Neural progenitor cell (in vitro differentiated cells): ENCODE results near the gene OPCML. TPM values are rescaled to one million over a fixed set of nuclear protein-coding genes. Genes with fewer than 3 reads are reported as not detected.

ENCODE experiments used
- DNase-seq: peaks from one replicate; pipeline ENCODE4 v3.0.0-alpha.2; 2016; ENCODE audit warnings: low spot score
- H2AFZ ChIP-seq: fragments of 200-600 bp; sonication (generic); replicated peaks from 2 replicates; pipeline ENCODE4 v1.6.1; 2016; ENCODE audit warnings: antibody characterized with exemption
- H3F3A ChIP-seq: fragments of 200-600 bp; sonication (generic); 2 replicates; pipeline ENCODE4 v1.6.1; 2016; ENCODE audit warnings: antibody characterized with exemption, low read depth
- H3K27ac ChIP-seq: fragments of 200-600 bp; sonication (generic); 2 replicates; pipeline ENCODE4 v1.5.1; 2016; ENCODE audit warnings: mild to moderate bottlenecking
- H3K27me3 ChIP-seq: fragments of 200-600 bp; sonication (generic); 2 replicates; pipeline ENCODE4 v1.6.1; 2016; ENCODE audit warnings: mild to moderate bottlenecking, moderate library complexity
- H3K36me3 ChIP-seq: fragments of 200-600 bp; sonication (generic); 2 replicates; pipeline ENCODE4 v1.5.1; 2016
- H3K4me1 ChIP-seq: fragments of 200-600 bp; sonication (generic); 2 replicates; pipeline ENCODE4 v1.6.1; 2016; ENCODE audit warnings: mixed run types
- H3K4me2 ChIP-seq: fragments of 200-600 bp; sonication (generic); 2 replicates; pipeline ENCODE4 v1.6.1; 2016
- H3K4me3 ChIP-seq: fragments of 200-600 bp; sonication (generic); 2 replicates; pipeline ENCODE4 v1.5.1; 2016
- H3K79me2 ChIP-seq: fragments of 200-600 bp; sonication (generic); 2 replicates; pipeline ENCODE4 v1.6.1; 2016; ENCODE audit warnings: low read depth
- H3K9ac ChIP-seq: fragments of 200-600 bp; sonication (generic); 2 replicates; pipeline ENCODE4 v1.6.1; 2016
- H3K9me3 ChIP-seq: fragments of 200-600 bp; sonication (generic); 2 replicates; pipeline ENCODE4 v1.5.1; 2016; ENCODE audit warnings: low read depth
- H4K20me1 ChIP-seq: fragments of 200-600 bp; sonication (generic); 2 replicates; pipeline ENCODE4 v1.6.1; 2016; ENCODE audit warnings: low read depth
- H3K27ac Mint-ChIP-seq: 3 replicates; pipeline ENCODE4 v1.8.0; 2021; ENCODE audit warnings: mixed read lengths
- H3K27me3 Mint-ChIP-seq: 2 replicates; pipeline ENCODE4 v1.8.0; 2022; ENCODE audit warnings: low read depth, mild to moderate bottlenecking, inconsistent platforms, moderate library complexity, mixed read lengths; ENCODE audit not compliant: insufficient read depth
- H3K36me3 Mint-ChIP-seq: 3 replicates; pipeline ENCODE4 v1.8.0; 2021; ENCODE audit warnings: mixed read lengths
- H3K4me1 Mint-ChIP-seq: 3 replicates; pipeline ENCODE4 v1.8.0; 2021; ENCODE audit warnings: mixed read lengths
- H3K4me3 Mint-ChIP-seq: 3 replicates; pipeline ENCODE4 v1.8.0; 2021; ENCODE audit warnings: mild to moderate bottlenecking, moderate library complexity, mixed read lengths
- H3K9me3 Mint-ChIP-seq: 3 replicates; pipeline ENCODE4 v1.8.0; 2020; ENCODE audit warnings: mixed read lengths
- CTCF ChIP-seq: fragments of 200-600 bp; sonication (generic); IDR thresholded peaks from 2 replicates; pipeline ENCODE4 v1.5.1; 2017; ENCODE audit warnings: antibody characterized with exemption, mild to moderate bottlenecking
- EZH2 ChIP-seq: fragments of 200-600 bp; sonication (generic); IDR thresholded peaks from 2 replicates; pipeline ENCODE4 v1.6.1; 2017; ENCODE audit warnings: antibody characterized with exemption, mild to moderate bottlenecking, moderate library complexity
- EZH2phosphoT487 ChIP-seq: fragments of 200-600 bp; sonication (generic); IDR thresholded peaks from 2 replicates; pipeline ENCODE4 v1.6.1; 2017; ENCODE audit warnings: antibody characterized with exemption
- total RNA-seq: library from RNA; depleted of rRNA; stranded (reverse); fragments of >200 nt; gene quantifications from 2 replicates; pipeline ENCODE4 v1.2.3, GENCODE V29; 2015; ENCODE audit warnings: low replicate concordance

The OPCML gene
- total RNA-seq, 1 donor from 2014 or later = 0.02 TPM

- Histone ChIP-seq H3K36me3 (no peaks in the 10 kb centered on the region), H2AFZ (no peak overlapping the region), H3K4me2 (no peak overlapping the region), H3F3A (no peaks in the 10 kb centered on the region), H3K9ac (no peak overlapping the region), H3K79me2 (no peaks in the 10 kb centered on the region), H3K4me3 (no peak overlapping the region), H4K20me1 (no peaks in the 10 kb centered on the region), H3K9me3 (no peaks in the 10 kb centered on the region), H3K4me1 (peaks cover 14% of the 10 kb centered on the region), H3K27ac (no peak overlapping the region), H3K27me3 (no peaks in the 10 kb centered on the region)
- no peak for TF ChIP-seq CTCF
- no peak for TF ChIP-seq EZH2
- no peak for TF ChIP-seq EZH2phosphoT487
- peaks cover 5% of the 10 kb centered on the region for H3K36me3 Mint-ChIP-seq
- peaks cover 11% of the 10 kb centered on the region for H3K9me3 Mint-ChIP-seq
- peaks cover 64% of the 10 kb centered on the region for H3K4me1 Mint-ChIP-seq
- no peak overlapping the region for H3K4me3 Mint-ChIP-seq
- DNase-seq = no peak
- H3K27me3 Mint-ChIP-seq = no peaks in the 10 kb centered on the region
- no peak overlapping the region for H3K27ac Mint-ChIP-seq
These were observed 969.3 kb downstream of the OPCML start for GRCh38 chr11:132563050-132563449.

- no peaks in the 10 kb centered on the region for H3K27me3 Mint-ChIP-seq
- H3K79me2 ChIP-seq = no peaks in the 10 kb centered on the region
- no peaks in the 10 kb centered on the region for H3F3A ChIP-seq
- no peak overlapping the region for H3K27ac Mint-ChIP-seq
- no peaks in the 10 kb centered on the region for H3K9me3 ChIP-seq
- no peak overlapping the region for H2AFZ ChIP-seq
- H3K36me3 ChIP-seq = no peaks in the 10 kb centered on the region
- no peaks in the 10 kb centered on the region for H3K27me3 ChIP-seq
- peaks cover 14% of the 10 kb centered on the region for H3K4me1 ChIP-seq
- H3K4me2 ChIP-seq = no peak overlapping the region
- H3K4me3 Mint-ChIP-seq = no peak overlapping the region
- peaks cover 6% of the 10 kb centered on the region for H3K9me3 Mint-ChIP-seq
- H3K9ac ChIP-seq = no peak overlapping the region
- no peak overlapping the region for H3K27ac ChIP-seq
- DNase-seq = no peak
- TF ChIP-seq CTCF (no peak), EZH2 (no peak), EZH2phosphoT487 (no peak)
- no peak overlapping the region for H3K4me3 ChIP-seq
- peaks cover 5% of the 10 kb centered on the region for H3K36me3 Mint-ChIP-seq
- H3K4me1 Mint-ChIP-seq = peaks cover 60% of the 10 kb centered on the region
- H4K20me1 ChIP-seq = no peaks in the 10 kb centered on the region
These were observed 970.4 kb downstream of the OPCML start for GRCh38 chr11:132561937-132562336.

- Mint-ChIP-seq H3K36me3 (peaks cover 2% of the 10 kb centered on the region), H3K9me3 (peaks cover 10% of the 10 kb centered on the region), H3K27ac (peak overlapping the region; percentile 25), H3K27me3 (no peaks in the 10 kb centered on the region), H3K4me3 (no peak overlapping the region), H3K4me1 (peaks cover 52% of the 10 kb centered on the region)
- Histone ChIP-seq H3K4me1 (peaks cover 14% of the 10 kb centered on the region), H3F3A (no peaks in the 10 kb centered on the region), H3K27ac (no peak overlapping the region), H3K9me3 (no peaks in the 10 kb centered on the region), H3K9ac (no peak overlapping the region), H2AFZ (no peak overlapping the region), H3K27me3 (no peaks in the 10 kb centered on the region), H4K20me1 (no peaks in the 10 kb centered on the region), H3K4me2 (peak overlapping the region; percentile 64), H3K79me2 (no peaks in the 10 kb centered on the region), H3K4me3 (peak overlapping the region; percentile 6), H3K36me3 (no peaks in the 10 kb centered on the region)
- TF ChIP-seq CTCF = peak; percentile 27
- TF ChIP-seq EZH2 = no peak
- peak; percentile 41 for DNase-seq
These were observed 972.8 kb downstream of the OPCML start for GRCh38 chr11:132559331-132560036.
